T-helper 9 cell (primary cell): Measurements from ENCODE around the gene PRR9.

Source experiments
- DNase-seq: peaks from one replicate; pipeline ENCODE4 v3.0.0-alpha.2; 2020

PRR9 gene

GRCh38 chr1:153231363-153231762, 14.0 kb downstream of the PRR9 start:
- no peak for DNase-seq

GRCh38 chr1:153231785-153232184, 14.4 kb downstream of the PRR9 start:
- no peak for DNase-seq

- no peak for DNase-seq
These were observed 15.2 kb downstream of the PRR9 start for GRCh38 chr1:153232553-153232952.

- DNase-seq = no peak
These were observed 16.1 kb downstream of the PRR9 start for GRCh38 chr1:153233448-153233847.

GRCh38 chr1:153238527-153238926, 21.1 kb downstream of the PRR9 start:
- DNase-seq = no peak

GRCh38 chr1:153242160-153242559, 24.8 kb downstream of the PRR9 start:
- no peak for DNase-seq

GRCh38 chr1:153245466-153245865, 28.1 kb downstream of the PRR9 start:
- DNase-seq = no peak

- DNase-seq = no peak
These were observed 28.6 kb downstream of the PRR9 start for GRCh38 chr1:153246018-153246417.

GRCh38 chr1:153246825-153247224, 29.4 kb downstream of the PRR9 start:
- no peak for DNase-seq

GRCh38 chr1:153248176-153248879, 30.9 kb downstream of the PRR9 start:
- no peak for DNase-seq

- DNase-seq = no peak
These were observed 32.8 kb downstream of the PRR9 start for GRCh38 chr1:153250166-153250565.

- DNase-seq = no peak
These were observed 33.7 kb downstream of the PRR9 start for GRCh38 chr1:153251087-153251486.

- no peak for DNase-seq
These were observed 34.2 kb downstream of the PRR9 start for GRCh38 chr1:153251562-153251961.

- no peak for DNase-seq
These were observed 34.6 kb downstream of the PRR9 start for GRCh38 chr1:153251988-153252387.

GRCh38 chr1:153253076-153253475, 35.7 kb downstream of the PRR9 start:
- no peak for DNase-seq

GRCh38 chr1:153253693-153254092, 36.3 kb downstream of the PRR9 start:
- no peak for DNase-seq

- DNase-seq = no peak
These were observed 42.0 kb downstream of the PRR9 start, which contains the start of gene LORICRIN for GRCh38 chr1:153259387-153259786. LORICRIN (plus strand) TSS chr1:153259687; CDS start chr1:153260950, 1,263 bp downstream.

GRCh38 chr1:153260585-153261280, 43.3 kb downstream of the PRR9 start:
- no peak for DNase-seq

GRCh38 chr1:153261281-153262069, 44.1 kb downstream of the PRR9 start:
- peak; percentile 7 for DNase-seq

GRCh38 chr1:153262070-153262366, 44.6 kb downstream of the PRR9 start:
- no peak for DNase-seq

- no peak for DNase-seq
These were observed 45.2 kb downstream of the PRR9 start for GRCh38 chr1:153262462-153263157.

GRCh38 chr1:153265457-153265856, 48.1 kb downstream of the PRR9 start:
- no peak for DNase-seq
